Memory B cell (primary cell): ENCODE results near the gene PGM5.
A peak's percentile ranks its signal among the peaks of the same experiment; 100 is the strongest.

ENCODE experiments used
- ATAC-seq: fragments of 150-1000 bp; cut with Tn5 transposase; 2 replicates; pipeline ENCODE4 v1.10.0; 2021; ENCODE audit warnings: low read depth, mild to moderate bottlenecking, moderate library complexity
- DNase-seq, 2 donors: peaks; one replicate each; pipeline ENCODE4 v3.0.0; 2022; ENCODE audit warnings: low spot score in 2 of 2
- H3K27ac Mint-ChIP-seq: one replicate; pipeline ENCODE4 v1.8.0; 2022; ENCODE audit warnings: mild to moderate bottlenecking, moderate library complexity, mixed read lengths
- H3K27me3 Mint-ChIP-seq: one replicate; pipeline ENCODE4 v1.8.0; 2022; ENCODE audit warnings: mixed read lengths
- H3K36me3 Mint-ChIP-seq: one replicate; pipeline ENCODE4 v1.8.0; 2022; ENCODE audit warnings: mild to moderate bottlenecking, mixed read lengths
- H3K4me1 Mint-ChIP-seq: one replicate; pipeline ENCODE4 v1.8.0; 2022; ENCODE audit warnings: mixed read lengths
- H3K4me3 Mint-ChIP-seq: one replicate; pipeline ENCODE4 v1.8.0; 2022; ENCODE audit warnings: mild to moderate bottlenecking, moderate library complexity, mixed read lengths
- H3K9me3 Mint-ChIP-seq: one replicate; pipeline ENCODE4 v1.8.0; 2022; ENCODE audit warnings: mixed read lengths

Gene PGM5

GRCh38 chr9:68506551-68506950, 150.1 kb downstream of the PGM5 start:
- H3K36me3 Mint-ChIP-seq: no peaks in the 10 kb centered on the region
- ATAC-seq (no peak), DNase-seq (no peak)
- no peaks in the 10 kb centered on the region for H3K9me3 Mint-ChIP-seq
- peaks cover 9% of the 10 kb centered on the region for H3K4me1 Mint-ChIP-seq
- H3K4me3 Mint-ChIP-seq: no peak overlapping the region
- H3K27me3 Mint-ChIP-seq: peaks cover 5% of the 10 kb centered on the region
- peak overlapping the region; percentile 51 for H3K27ac Mint-ChIP-seq

- no peaks in the 10 kb centered on the region for H3K36me3 Mint-ChIP-seq
- H3K27ac Mint-ChIP-seq: no peak overlapping the region
- DNase-seq: no peak
- peaks cover 5% of the 10 kb centered on the region for H3K27me3 Mint-ChIP-seq
- ATAC-seq: no peak
- peaks cover 9% of the 10 kb centered on the region for H3K4me1 Mint-ChIP-seq
- no peak overlapping the region for H3K4me3 Mint-ChIP-seq
- no peaks in the 10 kb centered on the region for H3K9me3 Mint-ChIP-seq
These were observed 150.9 kb downstream of the PGM5 start for GRCh38 chr9:68507130-68507805.

- ATAC-seq: no peak
- H3K27ac Mint-ChIP-seq: no peak overlapping the region
- no peaks in the 10 kb centered on the region for H3K36me3 Mint-ChIP-seq
- H3K4me3 Mint-ChIP-seq: no peak overlapping the region
- peaks cover 9% of the 10 kb centered on the region for H3K4me1 Mint-ChIP-seq
- H3K27me3 Mint-ChIP-seq: peaks cover 5% of the 10 kb centered on the region
- H3K9me3 Mint-ChIP-seq: no peaks in the 10 kb centered on the region
- DNase-seq: no peak
These were observed 151.4 kb downstream of the PGM5 start for GRCh38 chr9:68507806-68508145.

GRCh38 chr9:68508547-68508946, 152.1 kb downstream of the PGM5 start:
- Mint-ChIP-seq H3K9me3 (no peaks in the 10 kb centered on the region), H3K36me3 (no peaks in the 10 kb centered on the region), H3K4me1 (peaks cover 9% of the 10 kb centered on the region), H3K4me3 (no peak overlapping the region), H3K27me3 (peaks cover 5% of the 10 kb centered on the region), H3K27ac (no peak overlapping the region)
- DNase-seq (no peak), ATAC-seq (no peak)

- H3K27ac Mint-ChIP-seq: no peak overlapping the region
- no peak for ATAC-seq
- peaks cover 9% of the 10 kb centered on the region for H3K4me1 Mint-ChIP-seq
These were observed 153.3 kb downstream of the PGM5 start for GRCh38 chr9:68509689-68510088.

GRCh38 chr9:68513385-68513784, 157.0 kb downstream of the PGM5 start:
- H3K9me3 Mint-ChIP-seq: no peaks in the 10 kb centered on the region

More at GRCh38 chr9:68509689-68510088, 153.3 kb downstream of the PGM5 start:
- Mint-ChIP-seq H3K27me3 (no peaks in the 10 kb centered on the region), H3K36me3 (no peaks in the 10 kb centered on the region), H3K9me3 (no peaks in the 10 kb centered on the region), H3K4me3 (no peak overlapping the region)
- DNase-seq: no peak

GRCh38 chr9:68513981-68514380, 157.6 kb downstream of the PGM5 start:
- no peaks in the 10 kb centered on the region for H3K27me3 Mint-ChIP-seq
- H3K4me1 Mint-ChIP-seq: peaks cover 3% of the 10 kb centered on the region
- H3K4me3 Mint-ChIP-seq: no peak overlapping the region
- H3K36me3 Mint-ChIP-seq: peaks cover 2% of the 10 kb centered on the region
- ATAC-seq (no peak), DNase-seq (no peak)
- H3K27ac Mint-ChIP-seq: no peak overlapping the region
- H3K9me3 Mint-ChIP-seq: no peaks in the 10 kb centered on the region

More at GRCh38 chr9:68513385-68513784, 157.0 kb downstream of the PGM5 start:
- Mint-ChIP-seq H3K27ac (no peak overlapping the region), H3K36me3 (no peaks in the 10 kb centered on the region), H3K4me3 (no peak overlapping the region), H3K4me1 (peaks cover 3% of the 10 kb centered on the region), H3K27me3 (no peaks in the 10 kb centered on the region)
- no peak for DNase-seq
- no peak for ATAC-seq

- no peak for ATAC-seq
- Mint-ChIP-seq H3K4me3 (no peak overlapping the region), H3K4me1 (no peaks in the 10 kb centered on the region), H3K27me3 (no peaks in the 10 kb centered on the region), H3K27ac (no peak overlapping the region), H3K36me3 (peaks cover 2% of the 10 kb centered on the region), H3K9me3 (no peaks in the 10 kb centered on the region)
- DNase-seq: no peak
These were observed 159.1 kb downstream of the PGM5 start for GRCh38 chr9:68515326-68516017.

- no peaks in the 10 kb centered on the region for H3K9me3 Mint-ChIP-seq
- no peaks in the 10 kb centered on the region for H3K4me1 Mint-ChIP-seq
- peaks cover 2% of the 10 kb centered on the region for H3K36me3 Mint-ChIP-seq
These were observed 165.7 kb downstream of the PGM5 start for GRCh38 chr9:68522131-68522530.

GRCh38 chr9:68522954-68523353, 166.5 kb downstream of the PGM5 start:
- peaks cover 10% of the 10 kb centered on the region for H3K27me3 Mint-ChIP-seq
- no peaks in the 10 kb centered on the region for H3K4me1 Mint-ChIP-seq
- peaks cover 2% of the 10 kb centered on the region for H3K36me3 Mint-ChIP-seq
- H3K27ac Mint-ChIP-seq: no peak overlapping the region
- ATAC-seq: no peak
- no peaks in the 10 kb centered on the region for H3K9me3 Mint-ChIP-seq
- DNase-seq: no peak
- H3K4me3 Mint-ChIP-seq: no peak overlapping the region

More at GRCh38 chr9:68522131-68522530, 165.7 kb downstream of the PGM5 start:
- no peak for ATAC-seq
- Mint-ChIP-seq H3K27ac (no peak overlapping the region), H3K27me3 (peaks cover 8% of the 10 kb centered on the region), H3K4me3 (no peak overlapping the region)
- DNase-seq: no peak

- no peak for DNase-seq
- peaks cover 2% of the 10 kb centered on the region for H3K36me3 Mint-ChIP-seq
- H3K27me3 Mint-ChIP-seq: peaks cover 10% of the 10 kb centered on the region
- H3K4me3 Mint-ChIP-seq: no peak overlapping the region
- no peak overlapping the region for H3K27ac Mint-ChIP-seq
- H3K9me3 Mint-ChIP-seq: no peaks in the 10 kb centered on the region
- no peaks in the 10 kb centered on the region for H3K4me1 Mint-ChIP-seq
- ATAC-seq: no peak
These were observed 167.0 kb downstream of the PGM5 start for GRCh38 chr9:68523367-68523936.

- H3K9me3 Mint-ChIP-seq: no peaks in the 10 kb centered on the region
These were observed 174.2 kb downstream of the PGM5 start for GRCh38 chr9:68530618-68531017.

GRCh38 chr9:68532131-68532530, 175.7 kb downstream of the PGM5 start:
- no peak overlapping the region for H3K27ac Mint-ChIP-seq
- H3K27me3 Mint-ChIP-seq: peaks cover 5% of the 10 kb centered on the region
- no peaks in the 10 kb centered on the region for H3K36me3 Mint-ChIP-seq
- ATAC-seq (no peak), DNase-seq (no peak)
- no peak overlapping the region for H3K4me3 Mint-ChIP-seq
- no peaks in the 10 kb centered on the region for H3K4me1 Mint-ChIP-seq
- no peaks in the 10 kb centered on the region for H3K9me3 Mint-ChIP-seq

More at GRCh38 chr9:68530618-68531017, 174.2 kb downstream of the PGM5 start:
- Mint-ChIP-seq H3K4me1 (no peaks in the 10 kb centered on the region), H3K27ac (no peak overlapping the region), H3K36me3 (no peaks in the 10 kb centered on the region), H3K4me3 (no peak overlapping the region), H3K27me3 (peaks cover 5% of the 10 kb centered on the region)
- DNase-seq (no peak), ATAC-seq (no peak)

GRCh38 chr9:68533678-68534077, 177.3 kb downstream of the PGM5 start:
- H3K4me3 Mint-ChIP-seq: no peak overlapping the region
- DNase-seq (no peak), ATAC-seq (no peak)
- no peaks in the 10 kb centered on the region for H3K4me1 Mint-ChIP-seq
- peaks cover 3% of the 10 kb centered on the region for H3K27me3 Mint-ChIP-seq
- H3K36me3 Mint-ChIP-seq: no peaks in the 10 kb centered on the region
- no peaks in the 10 kb centered on the region for H3K9me3 Mint-ChIP-seq
- no peak overlapping the region for H3K27ac Mint-ChIP-seq
